EH (cell line): ENCODE measurements around the gene TRIML1.
"Not testable (repeated sequence)": the region's sequence is repeated elsewhere in the genome, so short reads cannot be mapped to it uniquely, and the experiment has no call there.

Source experiments
- DNase-seq: peaks from one replicate; pipeline ENCODE4 v3.0.0-alpha.2; 2015; ENCODE audit warnings: low read depth

TRIML1 gene

DNA sequence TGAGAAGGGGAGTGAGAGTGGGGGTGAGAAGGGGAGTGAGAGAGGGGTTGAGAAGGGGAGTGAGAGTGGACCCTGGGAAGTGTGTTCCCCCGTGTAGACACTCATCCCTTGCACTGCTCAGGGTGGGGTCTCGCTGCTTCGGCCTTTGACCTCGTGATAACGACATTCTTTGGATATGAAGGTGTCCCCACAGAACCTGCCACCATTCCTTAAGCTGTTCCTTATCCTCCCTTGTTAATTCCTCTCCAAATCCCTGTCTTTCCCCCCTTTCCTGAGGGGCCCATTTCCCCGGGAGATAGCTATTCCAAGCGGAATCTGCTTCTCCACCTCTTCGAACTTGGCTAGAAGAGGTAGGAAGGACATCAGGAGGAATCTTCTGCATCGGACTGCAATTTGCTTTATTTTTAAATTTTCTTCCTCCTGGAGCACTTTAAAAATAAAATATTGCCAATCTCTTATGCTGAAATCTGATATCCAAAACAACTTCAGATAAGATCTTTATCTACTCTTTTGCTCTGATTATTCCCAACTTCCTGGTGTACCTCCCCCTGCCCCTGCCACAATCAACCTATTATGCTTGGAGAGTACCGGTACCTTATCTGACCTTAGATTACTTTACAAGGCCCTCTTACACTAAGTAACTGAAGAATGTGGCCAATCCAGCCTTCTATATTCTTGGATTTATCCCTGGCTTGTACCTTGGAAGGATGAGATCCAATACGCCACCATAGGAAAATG, 15.6 kb downstream of the TRIML1 start:
- no peak for DNase-seq

DNA sequence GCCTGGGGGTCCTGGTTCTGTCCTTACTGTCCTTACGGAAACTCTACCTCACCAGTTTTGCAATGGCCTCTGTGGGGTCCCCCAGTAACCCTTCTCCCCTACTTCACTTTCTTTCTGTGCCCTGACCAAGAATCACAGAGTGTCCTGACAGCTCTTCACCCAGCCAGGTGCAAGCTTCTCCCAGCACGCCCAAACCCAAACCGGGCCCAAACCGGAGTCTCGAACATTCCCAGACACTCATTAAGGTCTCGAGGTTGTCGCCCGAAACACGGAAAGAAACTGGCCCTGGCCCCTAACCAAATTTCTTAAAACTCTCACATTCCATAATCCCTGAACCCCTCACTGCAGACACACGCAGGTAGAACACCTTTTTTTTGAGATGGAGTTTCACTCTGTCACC, 19.1 kb downstream of the TRIML1 start:
- DNase-seq, result no peak

DNA sequence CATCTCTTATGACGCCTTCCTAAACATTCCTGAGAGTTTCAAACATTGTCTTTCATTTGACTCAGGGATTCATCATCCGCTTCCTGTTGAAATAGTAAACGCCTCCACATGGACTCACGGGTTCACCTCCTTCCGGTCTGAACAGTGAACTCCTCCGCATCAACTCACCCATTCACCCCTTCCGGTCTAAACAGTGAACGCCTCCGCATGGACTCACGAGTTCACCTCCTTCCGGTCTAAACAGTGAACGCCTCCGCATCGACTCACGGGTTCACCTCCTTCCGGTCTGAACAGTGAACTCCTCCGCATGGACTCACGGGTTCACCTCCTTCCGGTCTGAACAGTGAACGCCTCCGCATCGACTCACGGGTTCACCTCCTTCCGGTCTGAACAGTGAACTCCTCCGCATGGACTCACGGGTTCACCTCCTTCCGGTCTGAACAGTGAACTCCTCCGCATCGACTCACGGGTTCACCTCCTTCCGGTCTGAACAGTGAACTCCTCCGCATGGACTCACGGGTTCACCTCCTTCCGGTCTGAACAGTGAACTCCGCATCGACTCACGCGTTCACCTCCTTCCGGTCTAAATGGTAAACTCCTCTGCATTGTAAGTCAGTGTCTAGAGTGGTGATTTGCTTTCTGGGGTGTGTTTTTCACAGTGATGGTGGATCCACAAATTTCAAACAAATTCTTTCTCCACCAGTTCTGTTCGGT, 20.4 kb downstream of the TRIML1 start:
- DNase-seq, result not testable (repeated sequence)

DNA sequence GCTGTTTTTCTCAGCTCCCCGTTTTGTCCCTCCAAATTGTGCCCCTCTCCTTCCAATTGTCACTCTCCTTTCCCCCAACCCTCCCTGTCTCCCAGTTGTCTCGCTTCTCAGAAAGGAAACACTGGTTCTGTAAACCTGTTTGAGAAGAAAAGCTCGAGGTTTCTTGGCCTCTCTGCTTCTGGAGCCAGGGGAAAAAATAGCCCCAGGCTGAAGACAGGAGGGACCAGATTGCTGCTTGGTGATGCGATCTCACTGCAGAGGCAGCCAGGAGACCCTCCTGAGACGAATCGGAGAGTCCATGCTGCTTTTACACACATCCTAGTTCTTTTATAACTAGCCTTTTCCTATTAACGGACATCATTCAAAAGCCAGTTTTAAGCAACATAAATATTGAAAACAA, 21.2 kb downstream of the TRIML1 start:
- DNase-seq, result no peak

DNA sequence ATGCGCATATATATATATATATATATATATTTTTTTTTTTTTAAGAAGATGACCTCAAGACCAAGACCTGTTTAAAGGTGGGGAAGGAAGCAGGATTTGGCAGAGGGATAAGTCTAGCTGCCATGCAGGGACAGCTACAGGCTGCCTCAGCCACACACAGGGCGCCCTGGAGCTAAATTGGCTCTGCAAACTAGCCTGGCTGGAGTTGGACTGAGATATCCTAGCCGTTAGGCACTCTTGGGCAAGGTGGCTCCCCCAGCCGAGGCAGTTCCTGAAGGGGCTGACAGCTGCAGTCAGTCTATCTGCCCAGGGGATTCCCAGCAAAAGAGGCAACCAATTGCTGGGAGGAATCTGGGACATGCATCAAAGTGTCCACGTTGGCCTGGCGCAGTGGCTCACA, 21.9 kb downstream of the TRIML1 start:
- DNase-seq, result no peak

DNA sequence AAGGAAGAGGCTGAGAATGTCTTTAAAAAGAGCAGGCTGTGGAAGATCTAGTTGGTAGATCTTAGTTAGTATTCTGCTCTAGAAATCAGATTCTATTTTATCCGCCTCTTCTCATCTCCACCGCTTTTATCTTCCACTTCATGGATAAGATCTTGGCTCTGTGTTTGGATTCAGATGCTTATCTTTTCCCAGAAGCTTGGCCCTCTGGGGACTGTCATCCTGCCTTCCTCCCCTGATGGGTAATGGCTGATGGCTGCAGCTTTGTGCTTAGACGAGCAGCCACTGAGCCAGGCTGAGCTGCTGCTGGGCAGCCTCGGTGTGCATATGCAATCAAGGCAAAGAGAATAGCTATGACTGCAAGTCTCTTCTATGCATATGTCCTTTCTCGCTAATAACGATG, 23.5 kb downstream of the TRIML1 start:
- no peak for DNase-seq

DNA sequence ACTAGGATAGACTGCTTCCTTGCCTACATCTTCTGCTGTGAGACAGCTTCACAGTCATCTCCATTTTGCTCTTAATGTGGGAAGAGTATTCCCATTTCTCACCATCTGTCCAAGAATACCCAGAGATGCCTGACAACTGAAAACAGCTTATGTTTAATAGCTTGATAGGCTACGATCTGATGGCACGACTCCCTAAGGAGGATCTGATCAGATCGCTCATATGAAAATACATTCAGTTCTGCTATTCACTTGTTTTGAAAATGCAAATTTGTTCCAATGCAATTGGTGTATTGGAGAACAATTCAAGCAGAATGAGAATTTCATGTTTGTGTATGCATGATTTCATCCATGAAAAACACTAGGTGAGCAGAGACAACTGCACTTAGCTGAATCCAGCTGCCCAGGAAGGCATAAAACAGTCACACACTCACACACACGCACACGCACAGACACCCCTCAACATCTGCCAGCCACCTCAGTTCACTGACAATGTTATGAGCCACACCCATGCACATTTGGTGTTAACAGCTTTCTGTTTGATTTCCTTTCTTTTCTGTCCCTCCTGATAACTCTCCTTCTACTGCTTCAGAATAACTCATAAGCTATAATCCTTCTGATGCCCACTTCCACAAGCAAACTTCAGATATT, 29.6 kb downstream of the TRIML1 start:
- DNase-seq, result no peak

DNA sequence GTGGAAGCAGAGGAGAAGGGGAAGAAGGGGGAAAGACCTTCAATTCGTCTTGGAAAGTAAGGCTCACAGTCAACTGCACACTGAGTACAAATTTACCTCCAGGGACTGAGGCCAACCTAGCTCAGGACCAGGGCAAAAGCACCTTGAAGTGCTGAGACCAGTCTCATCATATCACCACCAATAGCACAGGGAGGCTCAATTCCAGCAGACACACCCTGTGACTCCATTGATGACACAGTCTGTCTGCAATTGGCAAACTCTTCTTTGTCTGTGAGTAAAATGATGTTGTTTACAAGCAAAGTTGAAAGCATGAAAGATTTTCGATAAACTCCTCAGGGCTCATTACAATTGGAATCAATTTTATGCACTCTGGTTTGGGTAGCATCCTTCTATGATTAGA, 32.3 kb downstream of the TRIML1 start:
- DNase-seq, result no peak

DNA sequence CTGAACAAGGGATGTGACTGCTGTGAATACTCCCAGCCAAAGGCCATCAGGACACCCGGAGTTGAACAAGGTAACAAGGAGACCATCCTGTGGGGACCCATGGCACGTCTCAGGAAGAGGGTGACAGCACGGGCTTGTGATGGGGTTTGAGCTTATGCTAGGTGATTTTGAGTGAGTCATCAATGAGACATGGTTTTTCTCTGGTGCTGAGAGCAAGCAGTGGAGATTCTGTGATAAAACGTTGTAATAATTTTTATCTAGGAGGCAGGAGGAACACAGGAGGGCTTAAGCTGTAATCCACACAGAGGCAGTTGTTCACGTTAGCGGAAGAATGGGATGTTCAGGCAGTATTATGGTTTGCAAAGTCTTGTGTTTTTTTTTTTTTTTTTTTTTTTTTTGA, 36.0 kb downstream of the TRIML1 start:
- no peak for DNase-seq

DNA sequence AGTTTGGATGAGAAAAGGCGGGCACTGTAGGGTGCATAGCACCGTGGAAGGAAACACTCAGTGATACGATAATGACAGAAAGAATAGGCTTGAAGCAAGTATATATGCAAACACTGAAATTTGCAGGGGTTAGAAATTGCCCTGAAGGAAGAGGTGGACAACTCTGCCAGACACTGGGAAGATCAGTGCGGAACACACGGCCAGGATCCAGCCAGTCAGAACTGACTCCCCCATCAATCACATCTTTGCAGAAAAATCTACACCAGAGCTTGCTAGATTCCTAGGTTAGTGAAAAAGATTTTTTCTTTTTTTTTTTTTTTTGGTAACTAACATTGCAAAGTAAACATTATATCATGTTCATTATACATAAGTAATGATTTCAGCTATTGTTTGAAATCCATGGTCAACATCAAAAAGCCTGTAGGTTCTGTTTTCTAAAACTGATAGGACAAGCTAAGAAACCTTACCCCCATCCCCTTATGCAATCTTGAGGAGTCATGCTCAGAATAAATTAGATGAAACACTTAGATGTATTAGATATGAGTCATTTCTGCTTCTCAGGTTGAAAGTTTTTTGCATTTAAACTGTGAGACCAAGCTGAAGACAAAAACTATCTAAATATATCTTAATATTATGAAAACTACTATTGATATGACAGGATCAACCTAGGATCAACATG, 38.9 kb downstream of the TRIML1 start:
- DNase-seq, result no peak

DNA sequence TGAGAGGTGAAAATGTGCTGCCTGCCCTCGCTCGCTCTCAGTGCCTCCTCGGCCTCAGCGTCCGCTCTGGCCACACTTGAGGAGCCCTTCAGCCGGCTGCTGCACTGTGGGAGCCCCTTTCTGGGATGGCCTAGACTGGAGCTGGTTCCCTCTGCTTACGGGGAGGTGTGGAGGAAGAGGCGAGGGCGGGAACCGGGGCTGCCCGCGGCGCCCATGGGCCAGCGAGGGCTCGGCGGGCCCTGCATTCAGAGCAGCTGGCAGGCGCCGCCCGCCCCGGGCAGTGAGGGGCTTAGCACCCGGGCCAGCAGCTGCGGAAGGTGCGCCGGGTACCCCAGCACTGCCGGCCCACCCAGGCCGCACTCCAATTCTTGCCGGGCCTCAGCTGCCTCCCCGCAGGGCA, 39.6 kb downstream of the TRIML1 start:
- DNase-seq, result no peak

DNA sequence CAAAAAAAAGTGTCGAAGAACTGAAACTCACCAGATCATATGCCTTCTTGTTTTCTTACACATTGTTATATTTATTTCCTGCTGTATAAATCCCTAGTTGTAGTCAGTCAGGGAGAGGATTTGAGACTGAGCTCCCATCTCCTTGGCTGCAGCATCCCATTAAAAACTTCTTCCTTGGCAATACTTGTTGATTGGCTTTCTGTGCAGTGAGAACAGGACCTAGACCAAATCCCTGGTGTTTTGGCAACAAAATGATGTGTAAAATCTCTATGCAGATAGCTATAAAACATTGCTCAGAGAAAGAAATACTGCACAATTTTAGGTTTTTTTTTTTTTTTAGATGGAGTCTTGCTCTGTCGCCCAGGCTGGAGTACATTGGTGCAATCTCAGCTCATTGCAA, 47.9 kb downstream of the TRIML1 start:
- DNase-seq, result no peak

DNA sequence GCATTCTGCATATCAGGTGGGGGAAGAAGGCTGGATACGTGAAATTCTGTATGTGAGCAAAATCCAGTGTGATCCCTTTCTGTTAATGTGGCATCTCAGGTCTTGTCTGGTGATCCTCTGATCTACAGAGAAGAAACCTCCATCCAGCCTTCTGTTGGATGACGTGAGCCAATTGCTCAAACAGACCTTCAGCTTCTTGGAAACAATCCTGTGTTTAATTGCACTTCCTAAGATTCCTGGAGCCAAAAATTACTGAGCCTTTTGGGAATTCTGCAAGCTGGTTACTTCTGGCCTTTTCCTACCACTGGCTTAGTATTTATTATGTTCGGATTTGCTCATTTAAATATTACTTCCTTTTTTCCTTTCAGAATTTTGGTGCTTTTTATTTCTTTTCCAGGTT, 51.2 kb downstream of the TRIML1 start:
- no peak for DNase-seq

DNA sequence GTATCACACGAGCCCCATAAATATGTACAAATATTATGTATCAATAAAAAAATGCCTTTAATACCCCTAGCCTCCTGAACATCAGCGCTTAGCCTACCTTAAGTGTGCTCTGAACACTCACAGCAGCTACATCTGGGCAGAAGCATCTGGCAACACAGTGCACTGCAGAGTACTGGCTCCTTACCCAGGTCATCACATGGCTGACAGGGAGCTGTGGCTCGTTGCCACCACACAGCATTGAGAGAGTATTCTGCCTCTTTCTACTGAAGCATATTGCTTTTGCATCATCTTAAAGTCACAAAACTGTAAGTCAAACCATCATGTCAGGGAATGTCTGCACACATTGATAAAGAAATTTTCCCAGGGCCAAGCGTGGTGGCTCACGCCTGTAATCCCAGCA, 55.2 kb downstream of the TRIML1 start:
- DNase-seq, result no peak

DNA sequence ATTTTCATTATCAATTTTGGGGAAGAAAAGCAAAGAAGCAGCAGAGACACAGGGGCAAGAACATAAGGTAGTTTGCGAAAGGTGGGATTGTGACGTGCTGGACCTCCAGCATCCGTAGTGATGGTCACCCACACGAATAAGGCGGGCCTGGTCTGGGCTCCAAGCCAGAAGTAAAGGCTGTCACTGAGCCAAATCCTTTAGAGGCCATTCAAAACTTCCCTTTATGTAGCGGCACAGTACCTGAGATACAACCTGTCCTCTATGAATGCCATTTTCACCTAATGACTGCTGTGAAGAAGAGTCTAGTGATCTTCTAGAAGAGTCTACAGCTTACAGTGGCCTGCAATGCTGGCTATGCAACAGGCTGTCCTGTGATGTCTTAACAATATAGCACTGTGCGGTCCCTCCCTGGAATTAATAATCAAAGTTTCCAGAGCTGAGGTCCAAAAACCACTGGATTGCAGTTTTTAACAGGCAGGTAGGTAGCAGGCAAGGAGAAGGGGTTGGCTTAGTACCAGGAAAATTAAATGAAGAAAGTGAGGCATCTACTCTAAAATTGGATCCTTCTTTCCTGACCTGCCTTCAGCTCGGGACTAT, 56.2 kb downstream of the TRIML1 start:
- no peak for DNase-seq

DNA sequence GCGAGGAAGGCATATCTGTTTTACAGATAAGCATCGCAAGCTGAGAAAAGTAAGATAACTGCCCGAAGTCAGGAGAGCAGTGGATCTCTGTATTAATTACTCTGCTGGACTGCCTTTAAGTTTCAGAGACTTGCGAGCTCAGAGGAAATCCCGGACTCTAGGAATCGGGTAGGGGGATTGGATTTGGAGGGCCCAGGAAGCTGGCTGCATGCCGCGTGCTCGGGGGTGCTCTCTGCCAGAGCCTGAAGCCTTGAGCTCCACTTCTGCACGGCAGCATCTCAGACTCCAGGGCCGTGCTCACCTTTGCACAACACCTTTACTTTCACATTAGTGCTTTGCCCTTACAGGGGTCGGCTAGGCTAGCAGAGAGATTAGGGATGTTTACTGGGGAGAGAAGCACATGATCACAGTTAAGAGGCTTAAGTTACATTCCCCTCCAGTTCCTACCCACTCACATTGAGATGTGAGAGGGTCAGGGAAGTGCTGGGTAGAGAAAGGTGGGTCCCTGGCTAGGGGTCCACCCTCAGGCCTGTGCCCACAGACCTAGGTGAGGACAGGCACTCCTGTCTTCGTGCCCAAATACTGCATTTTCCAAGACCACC, 57.0 kb downstream of the TRIML1 start:
- no peak for DNase-seq
